Activated CD4-positive, CD25-positive, alpha-beta regulatory T cell treated with anti-CD3 and anti-CD28 coated beads, Interleukin-2, amount 50 U/mL, for 24 hours (primary cell): ENCODE data around the gene RASSF3.
A peak's percentile ranks its signal among the peaks of the same experiment; 100 is the strongest.
"Not testable (repeated sequence)": the region's sequence is repeated elsewhere in the genome, so short reads cannot be mapped to it uniquely, and the experiment has no call there.

ENCODE experiments used
- ATAC-seq, 2 donors: fragments of 150-1000 bp; cut with Tn5 transposase; one replicate each; pipeline ENCODE4 v1.10.0; 2021; ENCODE audit warnings: mild to moderate bottlenecking in 1 of 2, moderate library complexity in 1 of 2

Gene RASSF3, protein sequence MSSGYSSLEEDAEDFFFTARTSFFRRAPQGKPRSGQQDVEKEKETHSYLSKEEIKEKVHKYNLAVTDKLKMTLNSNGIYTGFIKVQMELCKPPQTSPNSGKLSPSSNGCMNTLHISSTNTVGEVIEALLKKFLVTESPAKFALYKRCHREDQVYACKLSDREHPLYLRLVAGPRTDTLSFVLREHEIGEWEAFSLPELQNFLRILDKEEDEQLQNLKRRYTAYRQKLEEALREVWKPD

DNA sequence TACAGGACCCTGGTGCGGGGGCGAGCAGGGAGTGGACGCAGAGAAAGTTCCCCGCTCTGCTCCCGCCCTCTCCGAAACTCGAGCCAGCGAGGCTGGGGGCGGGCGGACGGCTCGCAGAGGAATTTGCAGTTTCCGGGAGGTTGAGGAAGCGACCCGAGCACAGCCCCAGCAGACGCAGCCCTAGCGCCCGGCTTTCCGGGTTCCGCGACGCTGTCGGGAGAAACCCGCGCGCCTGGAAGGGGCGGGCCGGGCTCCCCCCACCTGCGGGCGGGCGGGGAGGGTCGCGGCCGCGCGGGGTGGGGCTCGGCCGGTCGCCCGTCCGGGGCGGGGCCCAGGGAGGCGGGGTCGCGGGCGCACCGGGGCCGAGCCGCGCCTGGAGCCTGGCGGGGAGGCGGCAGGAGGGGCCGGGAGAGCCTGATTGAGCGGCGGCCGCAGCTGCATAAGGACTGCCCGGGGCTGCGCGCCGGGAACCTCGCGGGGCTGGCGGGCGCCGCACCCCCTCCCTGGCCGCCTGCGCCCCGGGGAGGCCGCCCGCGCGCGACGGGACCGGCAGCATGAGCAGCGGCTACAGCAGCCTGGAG lies at the start of gene RASSF3:
TSS of gene RASSF3 (plus strand) at position 417 of the 581 bp plus-strand sequence. CDS start at position 555, 138 bp downstream.
- ATAC-seq, result peak; percentile 59 to 69

DNA sequence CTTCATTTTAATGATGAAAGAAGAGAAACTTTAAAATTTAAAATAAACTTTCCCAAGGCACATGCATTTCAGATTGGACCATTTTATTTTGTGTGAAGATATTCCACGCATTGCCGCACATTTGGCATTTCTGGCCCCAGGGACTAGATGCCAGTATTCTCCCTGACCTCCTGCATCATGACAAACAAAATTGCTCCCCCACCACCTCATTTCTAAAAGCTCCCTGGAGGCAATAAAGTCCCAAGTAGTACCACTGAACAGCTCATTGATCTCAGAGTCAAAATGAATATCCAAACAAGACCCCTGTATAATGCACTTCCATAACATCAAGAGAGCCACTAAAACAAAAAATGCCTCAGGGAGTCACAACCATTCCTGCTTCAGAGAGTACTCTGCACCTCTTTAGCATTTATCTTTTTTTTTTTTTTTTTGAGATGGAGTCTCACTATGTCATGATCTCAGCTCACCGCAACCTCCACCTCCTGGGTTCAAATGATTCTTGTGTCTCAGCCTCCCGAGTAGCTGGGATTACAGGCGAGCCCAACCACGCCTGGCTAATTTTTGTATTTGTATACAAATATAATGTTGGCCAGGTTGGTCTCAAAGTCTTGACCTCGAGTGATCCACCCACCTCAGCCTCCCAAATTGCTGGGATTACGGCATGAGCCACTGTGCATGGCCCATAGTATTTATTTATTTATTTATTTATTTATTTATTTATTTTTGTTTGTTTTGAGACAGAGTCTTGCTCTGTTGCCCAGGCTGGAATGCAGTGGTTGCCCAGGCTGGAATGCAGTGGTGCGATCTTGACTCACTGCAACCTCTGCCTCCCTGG lies 48.8 kb upstream of the RASSF3 start:
- ATAC-seq, result no peak

DNA sequence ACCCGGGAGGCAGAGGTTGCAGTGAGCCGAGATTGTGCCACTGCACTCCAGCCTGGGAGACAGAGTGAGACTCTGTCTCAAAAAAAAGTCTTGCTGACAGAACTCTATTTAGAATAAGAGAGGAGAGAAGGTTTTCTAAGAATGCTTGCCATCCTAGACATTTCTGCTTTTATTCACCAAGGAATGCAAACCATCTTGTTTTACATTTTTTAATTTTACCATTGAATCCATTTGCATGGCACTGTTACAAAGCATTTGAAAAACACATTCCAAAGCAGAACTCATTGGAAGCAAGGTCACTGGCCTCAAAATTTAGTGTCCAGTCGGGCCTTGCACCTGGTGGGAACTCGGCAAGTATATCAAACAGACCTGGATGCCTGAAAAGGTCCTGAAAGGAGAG lies 44.2 kb upstream of the RASSF3 start:
- no peak for ATAC-seq

- ATAC-seq, result no peak
These were observed 43.3 kb upstream of the RASSF3 start for GRCh38 chr12:64566831-64567517.

- no peak for ATAC-seq
These were observed 42.7 kb upstream of the RASSF3 start for GRCh38 chr12:64567570-64567969.

DNA sequence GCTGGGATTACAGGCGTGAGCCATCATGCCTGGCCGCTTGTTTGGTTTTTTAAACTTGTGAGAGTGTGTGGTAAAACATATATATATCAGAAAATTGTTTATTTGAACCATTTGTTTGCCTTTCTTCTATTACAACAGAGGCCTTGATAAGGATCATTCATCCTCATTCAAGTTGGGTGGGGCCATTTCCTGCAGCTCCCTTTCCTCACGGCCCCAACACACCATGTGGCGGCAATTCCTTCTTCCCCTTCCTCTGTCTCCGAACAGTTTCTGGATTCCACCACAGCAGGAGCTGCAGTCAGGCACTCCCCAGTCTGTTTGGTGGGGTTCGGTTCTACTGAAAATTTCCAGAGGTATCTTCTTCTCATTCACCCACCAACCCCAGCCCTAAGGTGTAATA lies 42.0 kb upstream of the RASSF3 start:
- no peak for ATAC-seq

GRCh38 chr12:64569923-64570691 lies 40.2 kb upstream of the RASSF3 start:
- ATAC-seq, result no peak

- ATAC-seq, result no peak
These were observed 38.9 kb upstream of the RASSF3 start for GRCh38 chr12:64571411-64571810.

GRCh38 chr12:64572241-64572640 lies 38.1 kb upstream of the RASSF3 start:
- no peak for ATAC-seq

- ATAC-seq, result no peak
These were observed 35.5 kb upstream of the RASSF3 start for GRCh38 chr12:64574837-64575236.

DNA sequence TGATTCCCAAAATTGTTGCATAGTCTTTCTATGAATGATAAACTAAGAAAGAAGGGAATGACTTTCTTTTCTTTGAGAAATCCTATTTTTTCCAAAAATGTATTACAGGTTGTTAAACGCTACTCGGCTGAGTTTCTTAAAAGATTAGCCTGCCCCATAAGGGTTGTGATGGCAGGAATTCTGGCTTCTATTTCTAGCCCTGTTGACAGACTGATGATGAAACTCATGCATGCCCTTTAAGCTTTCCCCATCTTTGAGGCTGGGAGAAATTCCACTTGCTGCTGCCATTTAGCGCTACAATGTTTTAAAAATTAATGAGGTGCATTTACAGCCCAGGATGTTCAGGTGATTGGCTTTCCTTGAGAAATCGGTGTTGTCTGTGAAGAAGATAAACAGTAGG lies 33.2 kb upstream of the RASSF3 start:
- ATAC-seq, result no peak

DNA sequence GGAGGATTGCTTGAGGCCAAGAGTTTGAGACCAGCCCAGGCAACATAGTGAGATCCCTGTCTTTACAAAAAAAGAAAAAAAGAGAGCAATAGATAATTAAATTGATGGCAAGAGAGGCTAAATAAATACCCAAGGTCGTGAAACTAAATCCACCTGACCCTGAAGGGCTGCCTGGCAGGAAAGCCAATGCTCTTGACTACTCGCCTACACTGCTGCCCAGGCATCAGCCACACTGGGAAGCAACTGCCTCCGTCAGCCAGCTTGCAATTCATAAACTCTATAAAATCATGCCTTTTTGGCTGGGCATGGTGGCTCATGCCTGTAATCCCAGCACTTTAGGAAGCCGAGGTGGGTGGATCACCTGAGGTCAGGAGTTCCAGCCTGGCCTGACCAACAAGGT lies 31.7 kb upstream of the RASSF3 start:
- ATAC-seq, result no peak

DNA sequence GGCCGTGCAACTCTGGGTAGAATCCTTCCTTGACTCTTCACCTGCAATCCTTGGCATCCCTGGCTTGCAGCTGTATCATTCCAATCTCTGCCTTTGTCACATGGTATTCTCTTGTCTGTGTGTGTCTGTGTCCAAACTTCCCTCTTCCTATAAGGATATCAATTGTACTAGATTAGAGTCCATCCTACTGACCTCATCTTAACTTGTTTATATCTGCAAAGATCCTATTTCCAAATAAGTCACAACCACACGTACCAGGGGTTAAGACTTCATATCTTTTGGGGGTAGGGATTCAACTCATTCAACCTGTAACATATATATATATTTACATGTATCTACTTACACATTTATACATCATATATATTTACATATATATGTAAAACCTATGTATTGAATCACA lies 29.6 kb upstream of the RASSF3 start:
- no peak for ATAC-seq

- no peak for ATAC-seq
These were observed 28.2 kb upstream of the RASSF3 start for GRCh38 chr12:64582114-64582513.

- ATAC-seq, result no peak
These were observed 27.4 kb upstream of the RASSF3 start for GRCh38 chr12:64582862-64583261.

DNA sequence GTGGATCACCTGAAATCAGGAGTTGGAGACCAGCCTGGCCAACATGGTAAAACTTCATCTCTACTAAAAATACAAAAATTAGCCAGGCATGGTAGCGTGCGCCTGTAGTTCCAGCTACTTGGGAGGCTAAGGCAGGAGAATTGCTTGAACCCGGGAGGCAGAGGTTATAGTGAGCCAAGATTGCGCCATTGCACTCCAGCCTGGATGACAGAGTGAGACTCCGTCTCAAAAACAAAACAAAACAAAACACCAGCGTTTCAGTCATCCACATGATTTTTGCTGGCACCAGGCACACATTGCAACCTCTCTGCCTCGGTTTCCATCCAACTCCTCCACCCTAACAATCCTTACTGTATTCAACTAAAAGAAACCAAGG lies 26.9 kb upstream of the RASSF3 start:
- not testable (repeated sequence) for ATAC-seq

- ATAC-seq, result peak; percentile 17 to 20
These were observed 26.4 kb upstream of the RASSF3 start for GRCh38 chr12:64583771-64584421.

DNA sequence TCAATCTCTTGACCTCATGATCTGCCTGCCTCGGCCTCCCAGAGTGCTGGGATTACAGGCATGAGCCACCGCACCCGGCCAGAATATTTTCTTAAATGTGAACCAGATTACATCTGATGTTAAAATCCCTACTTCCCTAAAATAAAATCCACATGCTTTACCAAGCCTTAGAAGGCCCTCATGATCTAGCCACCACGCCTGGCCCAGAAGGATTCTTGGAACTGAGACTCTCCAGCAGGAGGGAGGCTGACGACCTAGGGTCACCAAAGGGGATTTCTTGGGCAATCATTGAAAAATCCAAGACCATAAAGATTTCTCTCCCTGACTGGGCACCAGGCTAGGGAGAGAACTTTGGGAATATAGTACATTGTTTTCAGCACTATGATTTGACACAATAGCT lies 25.2 kb upstream of the RASSF3 start:
- ATAC-seq, result no peak

DNA sequence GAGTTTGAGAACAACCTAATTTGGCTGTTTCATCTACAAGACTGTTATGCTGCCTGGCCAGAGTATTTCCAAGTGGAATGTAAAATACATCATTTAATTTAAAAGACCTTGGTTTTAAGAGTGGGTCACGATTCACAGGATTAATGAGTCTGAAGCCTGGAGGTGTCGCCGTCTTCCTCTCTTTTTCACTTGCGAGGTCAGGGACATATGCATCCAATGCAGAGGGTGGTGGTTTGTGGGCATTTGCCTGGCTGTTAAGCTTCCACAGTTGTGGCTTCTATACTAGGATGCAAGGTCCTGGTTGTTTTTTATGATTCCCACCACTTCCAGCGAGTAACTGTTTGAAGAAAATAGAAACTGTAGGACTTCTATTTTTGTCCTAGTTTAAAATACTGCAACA lies 22.8 kb upstream of the RASSF3 start:
- no peak for ATAC-seq

GRCh38 chr12:64590183-64590582 lies 20.1 kb upstream of the RASSF3 start:
- ATAC-seq, result no peak

DNA sequence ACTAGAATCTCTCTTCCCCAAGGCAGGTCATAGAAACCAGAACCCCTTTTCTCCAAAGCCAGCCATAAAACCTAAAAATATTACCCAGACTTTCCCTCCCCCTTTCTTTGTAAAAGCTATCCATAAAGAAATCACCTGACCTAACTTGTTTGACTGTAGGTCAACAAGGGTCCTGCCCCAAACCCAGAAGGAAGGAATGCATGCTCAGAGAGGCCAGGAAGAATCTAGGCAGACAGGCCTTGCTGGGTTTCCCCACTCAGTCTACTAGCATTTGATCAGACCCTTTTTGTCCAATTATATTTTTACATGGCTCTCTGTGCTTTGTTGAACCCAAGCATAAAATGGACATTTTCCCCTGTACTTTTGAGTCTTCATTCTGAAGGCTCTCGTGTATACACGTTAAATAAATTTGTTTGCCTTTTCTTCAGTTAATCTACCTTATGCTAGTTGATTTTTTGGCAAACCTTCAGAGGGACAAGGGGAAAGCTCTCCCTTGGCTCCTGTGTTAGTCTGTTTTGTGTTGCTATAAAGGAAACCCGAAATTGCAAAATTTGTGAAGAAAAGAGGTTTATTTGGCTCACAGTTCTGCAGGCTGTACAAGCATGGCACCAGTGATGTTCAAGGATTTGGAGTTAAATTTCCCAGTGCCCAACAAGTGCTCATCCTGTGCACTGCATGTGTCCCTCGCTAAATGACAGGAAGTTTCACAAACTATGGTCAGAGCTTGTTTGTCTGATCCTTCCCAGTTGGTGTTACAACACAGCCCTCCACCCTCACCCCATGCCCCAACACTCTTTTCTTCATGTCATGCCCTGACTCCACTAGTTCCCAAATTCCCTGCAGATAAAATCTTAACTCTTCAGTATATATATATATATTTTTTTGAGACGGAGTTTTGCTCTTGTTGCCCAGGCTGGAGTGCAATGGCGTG lies 14.2 kb upstream of the RASSF3 start:
- no peak for ATAC-seq
